PC-3 (cell line): Measurements from ENCODE around the gene DLGAP1.

Experiments
- EZH2 ChIP-seq: fragments of 300-600 bp; sonication (generic); IDR thresholded peaks from one replicate; pipeline ENCODE4 v1.6.1; 2017; ENCODE audit warnings: antibody characterized with exemption, mild to moderate bottlenecking, low read length; ENCODE audit not compliant: unreplicated experiment
- EZH2phosphoT487 ChIP-seq: fragments of 300-600 bp; sonication (generic); IDR thresholded peaks from 2 replicates; pipeline ENCODE4 v1.6.1; 2018; ENCODE audit warnings: mild to moderate bottlenecking, antibody characterized with exemption, low read length, borderline replicate concordance
- TF ChIP-seq, protein P1 (sequence below): fragments of 300-600 bp; sonication (generic); conservative IDR thresholded peaks from 2 replicates; pipeline ENCODE4 v1.5.1; 2017; ENCODE audit warnings: antibody characterized with exemption, low read depth, mild to moderate bottlenecking, low read length

DNA sequence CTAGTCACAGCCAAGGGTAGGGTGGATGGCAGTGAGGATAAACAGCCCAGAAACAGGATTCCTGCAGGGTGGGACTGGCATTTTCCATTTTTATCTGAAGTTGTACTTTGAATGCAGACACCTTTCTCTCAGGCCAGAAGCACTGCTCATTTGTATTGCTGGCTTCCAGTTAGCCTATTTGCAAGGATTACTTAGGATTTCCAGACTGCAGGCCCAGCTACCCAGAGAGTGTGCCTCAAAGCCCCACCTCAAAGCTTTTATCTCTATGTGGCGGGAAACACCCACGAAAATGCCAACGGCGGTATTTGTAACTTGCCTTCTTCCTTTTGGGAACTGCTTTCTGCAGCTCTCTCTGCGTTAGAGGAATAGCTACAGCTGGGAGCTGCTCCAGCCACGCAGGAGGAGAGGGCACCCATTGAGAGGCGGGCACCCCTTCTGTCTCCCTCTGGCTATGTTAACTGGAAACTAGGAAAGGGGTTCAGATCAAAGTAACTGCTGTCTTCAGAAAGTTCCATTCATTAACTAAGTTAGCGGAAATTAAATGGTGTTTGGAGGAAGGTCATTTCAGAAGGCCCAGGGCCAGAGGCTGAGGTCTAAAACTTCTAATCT lies 860.2 kb downstream of the DLGAP1 start:
- TF ChIP-seq, protein P1, sequence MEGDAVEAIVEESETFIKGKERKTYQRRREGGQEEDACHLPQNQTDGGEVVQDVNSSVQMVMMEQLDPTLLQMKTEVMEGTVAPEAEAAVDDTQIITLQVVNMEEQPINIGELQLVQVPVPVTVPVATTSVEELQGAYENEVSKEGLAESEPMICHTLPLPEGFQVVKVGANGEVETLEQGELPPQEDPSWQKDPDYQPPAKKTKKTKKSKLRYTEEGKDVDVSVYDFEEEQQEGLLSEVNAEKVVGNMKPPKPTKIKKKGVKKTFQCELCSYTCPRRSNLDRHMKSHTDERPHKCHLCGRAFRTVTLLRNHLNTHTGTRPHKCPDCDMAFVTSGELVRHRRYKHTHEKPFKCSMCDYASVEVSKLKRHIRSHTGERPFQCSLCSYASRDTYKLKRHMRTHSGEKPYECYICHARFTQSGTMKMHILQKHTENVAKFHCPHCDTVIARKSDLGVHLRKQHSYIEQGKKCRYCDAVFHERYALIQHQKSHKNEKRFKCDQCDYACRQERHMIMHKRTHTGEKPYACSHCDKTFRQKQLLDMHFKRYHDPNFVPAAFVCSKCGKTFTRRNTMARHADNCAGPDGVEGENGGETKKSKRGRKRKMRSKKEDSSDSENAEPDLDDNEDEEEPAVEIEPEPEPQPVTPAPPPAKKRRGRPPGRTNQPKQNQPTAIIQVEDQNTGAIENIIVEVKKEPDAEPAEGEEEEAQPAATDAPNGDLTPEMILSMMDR: no peak
- TF ChIP-seq EZH2 (no peak), EZH2phosphoT487 (no peak)
